HUES64 (cell line): ENCODE results near the gene REEP2.

Experiments
- H3K27ac ChIP-seq: 2 replicates; pipeline ENCODE4 v1.7.0; 2013; ENCODE audit warnings: low read depth, low read length, inconsistent platforms
- H3K27me3 ChIP-seq: 2 replicates; pipeline ENCODE4 v1.6.1; 2013; ENCODE audit warnings: mild to moderate bottlenecking, low read length; ENCODE audit not compliant: insufficient read depth
- H3K36me3 ChIP-seq: 2 replicates; pipeline ENCODE4 v1.6.1; 2013; ENCODE audit warnings: mild to moderate bottlenecking, low read length; ENCODE audit not compliant: insufficient read depth
- H3K4me1 ChIP-seq: 2 replicates; pipeline ENCODE4 v1.6.1; 2013; ENCODE audit warnings: mild to moderate bottlenecking, low read length, moderate library complexity; ENCODE audit not compliant: insufficient read depth
- H3K4me3 ChIP-seq: 2 replicates; pipeline ENCODE4 v1.5.1; 2013; ENCODE audit warnings: mild to moderate bottlenecking, low read length, moderate library complexity
- H3K9ac ChIP-seq: 2 replicates; pipeline ENCODE4 v1.6.1; 2013; ENCODE audit warnings: mild to moderate bottlenecking, low read depth, low read length
- H3K9me3 ChIP-seq: 2 replicates; pipeline ENCODE4 v1.6.1; 2013; ENCODE audit warnings: low read depth, low read length; ENCODE audit not compliant: insufficient read depth
- WGBS: fragments of 150-250, 120-280 bp; methylation state at CpG from one replicate; pipeline ENCODE4 v1.1.7; 2013; ENCODE audit warnings: missing lambda C conversion rate; 5-methylcytosine and 5-hydroxymethylcytosine counted together

The REEP2 gene

GRCh38 chr5:138461343-138462125 is 22.7 kb downstream of the REEP2 start:
- H3K9me3 ChIP-seq, result no peaks in the 10 kb centered on the region
- H3K4me1 ChIP-seq, result no peaks in the 10 kb centered on the region; the same call in 1 of the 2 replicates
- H3K36me3 ChIP-seq, result no peaks in the 10 kb centered on the region
- H3K4me3 ChIP-seq, result no peak overlapping the region
- no peak overlapping the region for H3K9ac ChIP-seq
- peaks cover 10% of the 10 kb centered on the region for H3K27me3 ChIP-seq
- WGBS, result 88% methylated on average over 11 of the region's 11 CpGs
- no peak overlapping the region for H3K27ac ChIP-seq

GRCh38 chr5:138463419-138464007 is 24.7 kb downstream of the REEP2 start:
- peak overlapping the region; percentile 74 for H3K4me3 ChIP-seq
- 32% methylated on average over 21 of the region's 21 CpGs for WGBS
- no peaks in the 10 kb centered on the region for H3K36me3 ChIP-seq
- H3K27ac ChIP-seq, result peak overlapping the region; percentile 94
- no peaks in the 10 kb centered on the region for H3K9me3 ChIP-seq
- H3K27me3 ChIP-seq, result peaks cover 21% of the 10 kb centered on the region
- no peaks in the 10 kb centered on the region; the same call in 1 of the 2 replicates for H3K4me1 ChIP-seq
- H3K9ac ChIP-seq, result peak overlapping the region; percentile 86

- H3K27ac ChIP-seq, result peak overlapping the region; percentile 94
- no peaks in the 10 kb centered on the region; the same call in 1 of the 2 replicates for H3K4me1 ChIP-seq
- peaks cover 21% of the 10 kb centered on the region for H3K27me3 ChIP-seq
- peak overlapping the region; percentile 92 for H3K9ac ChIP-seq
- no peaks in the 10 kb centered on the region for H3K36me3 ChIP-seq
- peak overlapping the region; percentile 74 for H3K4me3 ChIP-seq
- WGBS, result under 1% methylated on average over 34 of the region's 34 CpGs
- H3K9me3 ChIP-seq, result no peaks in the 10 kb centered on the region
Measured at GRCh38 chr5:138464008-138464387, 25.1 kb downstream of the REEP2 start.

- H3K27me3 ChIP-seq, result peaks cover 21% of the 10 kb centered on the region
- H3K36me3 ChIP-seq, result no peaks in the 10 kb centered on the region
- under 1% methylated on average over 64 of the region's 64 CpGs for WGBS
- peak overlapping the region; percentile 94 for H3K27ac ChIP-seq
- H3K4me1 ChIP-seq, result no peaks in the 10 kb centered on the region; the same call in 1 of the 2 replicates
- H3K4me3 ChIP-seq, result peak overlapping the region; percentile 74
- no peaks in the 10 kb centered on the region for H3K9me3 ChIP-seq
- H3K9ac ChIP-seq, result peak overlapping the region; percentile 92
Measured at GRCh38 chr5:138464388-138465260, 25.8 kb downstream of the REEP2 start.

- peak within 1 kb of the TSS; percentile 74 for H3K4me3 ChIP-seq
- peak within 1 kb of the TSS; percentile 94 for H3K27ac ChIP-seq
- H3K36me3 ChIP-seq, result no peaks in the 10 kb centered on the region
- H3K4me1 ChIP-seq, result no peaks in the 10 kb centered on the region; the same call in 1 of the 2 replicates
- peak within 1 kb of the TSS; percentile 92 for H3K9ac ChIP-seq
- H3K9me3 ChIP-seq, result no peaks in the 10 kb centered on the region
- 1% methylated on average over 85 of the region's 85 CpGs for WGBS
- H3K27me3 ChIP-seq, result peaks cover 21% of the 10 kb centered on the region
Measured at GRCh38 chr5:138465261-138466124, 26.6 kb downstream of the REEP2 start, which contains the start of gene EGR1. EGR1 (plus strand) TSS chr5:138465479; CDS start chr5:138465762, 283 bp downstream.

- Histone ChIP-seq H3K9me3 (no peaks in the 10 kb centered on the region), H3K9ac (peak overlapping the region; percentile 92), H3K36me3 (no peaks in the 10 kb centered on the region), H3K4me1 (no peaks in the 10 kb centered on the region; the same call in 1 of the 2 replicates), H3K27me3 (peaks cover 21% of the 10 kb centered on the region), H3K4me3 (peak overlapping the region; percentile 74), H3K27ac (no peak overlapping the region)
- WGBS, result 15% methylated on average over 39 of the region's 39 CpGs
Measured at GRCh38 chr5:138466125-138466899, 27.5 kb downstream of the REEP2 start.

- 90% methylated on average over 45 of the region's 45 CpGs for WGBS
- Histone ChIP-seq H3K36me3 (no peaks in the 10 kb centered on the region), H3K9ac (peak overlapping the region; percentile 92; the same call in 1 of the 2 replicates), H3K4me3 (peak overlapping the region; percentile 74), H3K9me3 (no peaks in the 10 kb centered on the region), H3K4me1 (no peaks in the 10 kb centered on the region; the same call in 1 of the 2 replicates), H3K27ac (no peak overlapping the region), H3K27me3 (peaks cover 21% of the 10 kb centered on the region)
Measured at GRCh38 chr5:138466900-138467710, 28.2 kb downstream of the REEP2 start.

GRCh38 chr5:138467711-138468132 is 28.9 kb downstream of the REEP2 start:
- Histone ChIP-seq H3K9ac (no peak overlapping the region), H3K4me1 (no peaks in the 10 kb centered on the region; the same call in 1 of the 2 replicates), H3K4me3 (0 out of 2 replicates have a peak overlapping the region, but pooled peaks have one; percentile 74), H3K9me3 (no peaks in the 10 kb centered on the region), H3K36me3 (no peaks in the 10 kb centered on the region), H3K27me3 (peaks cover 21% of the 10 kb centered on the region), H3K27ac (no peak overlapping the region)
- 86% methylated on average over 13 of the region's 14 CpGs for WGBS
